Activated T-helper 1 cell treated with Interleukin-2 at 50 U/mL for 16 hours (primary cell): ENCODE measurements around the gene TDRKH.
"Not testable (repeated sequence)": the region's sequence is repeated elsewhere in the genome, so short reads cannot be mapped to it uniquely, and the experiment has no call there.

Experiments used
- DNase-seq: peaks from one replicate; pipeline ENCODE4 v3.0.0-alpha.2; 2020; ENCODE audit warnings: low read depth

Gene TDRKH

DNA sequence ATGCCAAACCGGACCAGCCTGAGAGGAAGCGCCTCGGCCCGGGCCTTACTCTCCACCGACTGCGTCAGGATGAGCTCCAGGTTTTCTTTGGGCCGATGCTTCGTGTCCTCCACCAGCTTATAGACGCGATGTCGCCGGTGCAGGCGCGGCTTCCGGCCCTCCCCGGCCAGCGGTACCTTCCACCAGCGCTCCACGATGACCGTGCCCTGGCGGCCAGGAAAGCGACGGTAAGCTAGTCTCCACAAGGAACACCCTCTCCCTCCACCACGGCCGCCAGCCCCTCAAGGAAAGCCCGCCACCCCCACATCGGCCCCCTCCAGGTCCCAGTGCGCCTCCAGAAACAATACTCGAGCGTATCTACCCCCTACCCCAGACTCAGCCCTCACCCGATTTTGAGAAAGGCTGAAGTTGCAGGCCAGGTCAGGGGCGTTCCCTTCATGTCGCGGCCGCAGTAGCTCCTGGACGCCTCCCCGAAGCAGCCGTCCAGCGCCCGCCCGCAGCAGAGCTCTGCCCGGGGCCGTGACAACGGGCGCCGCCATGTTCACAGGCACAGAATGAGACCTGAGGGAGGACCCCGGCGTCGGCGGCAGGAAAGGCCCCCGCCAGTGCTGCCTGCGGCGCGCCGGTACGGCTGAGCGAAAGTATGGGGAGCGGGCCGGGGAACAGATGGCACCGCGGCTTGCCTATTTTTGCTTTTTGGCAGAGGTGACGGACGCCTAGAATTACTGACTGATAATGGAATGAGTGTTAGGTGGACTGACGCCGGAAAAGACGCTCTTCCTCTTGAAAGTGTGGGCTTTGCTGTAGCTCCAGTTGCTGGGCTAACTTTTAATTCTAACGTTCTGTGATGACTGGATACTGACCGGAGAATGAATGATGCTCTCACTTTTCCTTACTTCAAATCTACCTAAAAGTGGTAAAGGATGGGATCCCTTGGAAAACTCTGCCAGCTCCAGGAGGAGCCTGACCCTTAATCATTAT lies 27.1 kb downstream of the TDRKH start, which contains the start of gene MRPL9:
Gene MRPL9, minus strand, starts transcription at position 556 of the 981 bp plus-strand sequence. Its CDS starts 17 bp downstream, at position 539.
- peak; percentile 74 for DNase-seq

DNA sequence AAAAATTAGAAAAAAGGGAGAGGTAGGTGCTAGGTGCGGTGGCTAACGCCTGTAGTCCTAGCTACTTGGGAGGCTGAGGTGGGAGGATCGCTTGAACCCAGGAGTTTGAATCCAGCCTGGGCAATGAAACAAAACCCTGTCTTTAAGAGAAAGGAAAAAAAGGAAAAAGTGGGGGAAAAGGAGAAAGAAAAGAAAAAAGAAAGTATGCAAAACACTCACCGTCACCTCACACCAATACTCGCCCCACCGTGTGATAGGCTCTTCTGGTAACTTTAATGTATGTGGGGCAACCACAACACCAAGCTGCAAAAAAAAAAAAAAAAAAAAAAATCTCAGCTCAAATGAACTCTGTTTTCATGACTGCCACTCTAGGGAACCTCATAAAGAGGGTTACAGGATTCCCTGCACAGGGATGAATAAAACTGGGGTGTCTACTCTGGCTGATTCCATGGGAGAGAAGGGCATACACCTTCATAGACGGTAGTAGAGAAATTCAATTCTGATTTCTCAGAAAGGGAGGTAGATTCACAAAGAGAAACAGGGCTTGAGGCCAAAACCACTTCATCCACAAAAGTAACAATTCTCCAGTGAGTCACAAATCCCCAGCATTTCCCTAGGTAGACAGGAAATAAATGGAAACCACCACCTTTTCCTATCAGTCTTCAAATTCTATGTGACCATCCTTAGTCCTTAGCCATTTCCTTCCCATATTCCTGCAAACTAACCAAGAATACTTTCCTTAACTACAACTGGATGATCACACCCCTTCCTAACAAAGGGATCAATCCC lies 29.5 kb downstream of the TDRKH start:
- DNase-seq, result no peak

GRCh38 chr1:151759241-151759640 lies 31.1 kb downstream of the TDRKH start:
- DNase-seq, result no peak

- DNase-seq, result no peak
Measured at GRCh38 chr1:151756291-151756690, 34.0 kb downstream of the TDRKH start.

DNA sequence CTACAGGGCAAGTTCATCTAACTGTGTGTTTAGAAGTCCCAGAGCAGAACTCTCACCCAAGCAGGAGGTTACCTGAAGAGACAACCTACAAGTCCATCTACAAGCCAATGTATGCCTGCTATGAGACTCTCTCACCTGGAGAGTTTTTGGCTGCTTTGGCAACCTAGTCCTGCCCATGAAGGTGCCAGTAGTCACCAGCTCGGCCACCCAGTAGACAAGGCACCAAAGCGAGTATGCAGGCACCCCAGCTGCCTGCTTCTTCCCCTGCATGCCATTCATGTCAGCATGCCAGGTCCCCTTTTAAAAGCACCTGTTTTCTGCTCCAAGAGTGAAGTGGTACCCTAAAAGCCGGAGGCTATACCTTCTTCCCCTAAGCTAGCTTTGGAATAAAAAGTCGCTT lies 48.8 kb downstream of the TDRKH start:
- no peak for DNase-seq

- no peak for DNase-seq
Measured at GRCh38 chr1:151739590-151740355, 50.5 kb downstream of the TDRKH start.

- no peak for DNase-seq
Measured at GRCh38 chr1:151737479-151737878, 52.8 kb downstream of the TDRKH start.

GRCh38 chr1:151737026-151737425 lies 53.3 kb downstream of the TDRKH start:
- no peak for DNase-seq

DNA sequence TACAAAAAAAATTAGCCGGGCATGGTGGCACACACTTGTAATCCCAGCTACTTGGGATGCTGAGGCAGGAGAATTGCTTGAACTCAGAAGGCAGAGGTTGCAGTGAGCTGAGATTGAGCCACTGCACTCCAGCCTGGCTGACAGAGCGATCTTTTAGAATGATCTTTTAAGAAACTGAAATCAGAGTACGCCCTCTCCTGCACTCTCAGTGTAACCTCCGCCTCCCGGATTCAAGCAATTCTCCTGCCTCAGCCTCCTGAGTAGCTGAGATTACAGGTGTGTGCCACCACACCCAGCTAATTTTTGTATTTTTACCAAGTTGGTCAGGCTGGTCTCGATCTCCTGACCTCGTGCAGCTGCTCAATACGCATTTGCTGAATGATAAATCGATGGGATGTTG lies 56.3 kb downstream of the TDRKH start:
- DNase-seq, result not testable (repeated sequence)

GRCh38 chr1:151733126-151733525 lies 57.2 kb downstream of the TDRKH start:
- DNase-seq, result no peak

GRCh38 chr1:151729966-151730291 lies 60.4 kb downstream of the TDRKH start:
- DNase-seq, result no peak

- DNase-seq, result no peak
Measured at GRCh38 chr1:151729157-151729965, 60.9 kb downstream of the TDRKH start.

DNA sequence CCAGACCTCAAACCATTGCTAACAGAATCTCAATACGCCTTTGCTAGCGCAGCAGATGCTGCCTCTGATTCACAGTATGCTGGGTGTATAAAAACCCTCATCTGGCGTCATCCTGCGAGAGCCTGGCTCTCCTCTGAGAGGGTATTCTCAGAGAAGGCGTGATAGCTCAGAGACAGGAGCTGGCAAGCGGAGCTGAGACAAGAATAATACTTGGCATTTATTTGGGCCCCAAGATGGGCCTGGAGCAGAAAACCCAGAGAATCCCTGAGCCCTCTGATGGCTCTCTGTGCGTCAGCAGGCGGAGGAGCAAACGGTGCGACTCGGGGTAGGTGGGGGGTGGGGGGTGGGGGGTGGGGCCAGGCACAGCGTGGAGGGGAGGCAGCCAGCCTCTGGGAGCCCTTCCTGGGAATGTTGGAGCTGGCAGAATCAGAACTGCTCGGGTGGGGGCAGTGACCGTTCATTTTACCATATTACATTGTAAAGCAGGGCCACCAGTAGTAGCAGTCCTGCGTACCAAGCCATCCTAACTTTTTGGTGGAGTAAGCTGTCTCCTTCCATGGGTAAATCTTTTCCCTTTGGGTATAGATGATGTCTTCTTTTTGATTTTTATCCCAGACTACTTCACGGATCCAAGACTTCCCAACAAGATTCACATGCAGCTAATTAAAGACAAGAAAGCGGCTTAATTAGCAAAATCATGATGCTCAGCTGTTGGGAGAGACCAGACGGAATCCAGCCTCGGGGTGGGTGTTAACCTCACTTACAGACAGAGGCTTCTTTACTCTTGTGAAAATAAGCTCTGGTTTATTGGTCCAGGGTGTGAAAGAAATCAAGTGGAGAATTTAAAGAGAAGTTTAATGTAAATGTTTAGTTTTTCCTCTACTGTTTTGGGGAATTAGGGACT lies 61.9 kb downstream of the TDRKH start:
- DNase-seq, result no peak

- DNase-seq, result no peak
Measured at GRCh38 chr1:151723726-151724370, 66.5 kb downstream of the TDRKH start.
